Measurements from ENCODE around the gene SIGLEC1. TPM values are rescaled to one million over a fixed set of nuclear protein-coding genes. Genes with fewer than 3 reads are reported as not detected.

The SIGLEC1 gene
- total RNA-seq, 1 experiment from 2014 or later = 0.17 TPM

GRCh38 chr20:3720626-3721025, 8.2 kb upstream of the SIGLEC1 start:
- DNase-seq (ENCODE audit: low read depth, low spot score) = no peak
- CTCF ChIA-PET = interaction anchor here (2.1 kb wide), 1 partner anchor 10 kb away, joined by 8 read pairs; no protein-coding TSS in a partner anchor
- POLR2A ChIA-PET = no interaction called here

More at GRCh38 chr20:3720626-3721025, 8.2 kb upstream of the SIGLEC1 start:
- Histone ChIP-seq H3K79me2 (ENCODE audit: insufficient read depth, low read length) (no peaks in the 10 kb centered on the region), H4K20me1 (ENCODE audit: insufficient read depth) (no peaks in the 10 kb centered on the region), H3K9ac (ENCODE audit: low read length) (no peak overlapping the region), H3K9me3 (ENCODE audit: control insufficient read depth in 1 of 2, insufficient read depth in 1 of 2, low read depth in 1 of 2, low read length in 2 of 2) (no peaks in the 10 kb centered on the region), H3K27me3 (ENCODE audit: insufficient read depth, low read length) (peaks cover 7% of the 10 kb centered on the region), H3K4me2 (ENCODE audit: low read length) (no peak overlapping the region), H2AFZ (ENCODE audit: low read depth, low read length, poor library complexity, severe bottlenecking) (no peak overlapping the region), H3K9me2 (ENCODE audit: insufficient read depth) (no peaks in the 10 kb centered on the region), H3K36me3 (ENCODE audit: control insufficient read depth in 1 of 2, insufficient read depth in 2 of 2, low read length in 2 of 2) (no peaks in the 10 kb centered on the region), H3K4me3 (replicated peaks in 1 of 2; ENCODE audit: low read depth in 1 of 2, low read length in 2 of 2) (no peak overlapping the region), H3K27ac (ENCODE audit: low read depth, low read length) (no peak overlapping the region), H3K4me1 (ENCODE audit: control insufficient read depth in 1 of 2, insufficient read depth in 2 of 2, low read length in 2 of 2) (0 out of 4 replicates have a peak, but pooled peaks cover 0 to 4% of the 10 kb centered on the region in 2 experiments)
- no peak for TF ChIP-seq ZFX (IDR thresholded peaks at IDR 0.05)
- no peak for TF ChIP-seq EZH2phosphoT487 (IDR thresholded peaks at IDR 0.05; ENCODE audit: borderline replicate concordance)
- TF ChIP-seq SP1 (IDR thresholded peaks at IDR 0.05; ENCODE audit: low read depth) = no peak
- no peak for TF ChIP-seq SIN3A (IDR thresholded peaks at IDR 0.05; ENCODE audit: low read depth)
- TF ChIP-seq YY1 (IDR thresholded peaks at IDR 0.05; ENCODE audit: extremely low read depth, insufficient replicate concordance, low read depth, low read length) = no peak
- no peak for TF ChIP-seq EZH2 (IDR thresholded peaks at IDR 0.05)
- no peak for TF ChIP-seq ZNF274 (IDR thresholded peaks at IDR 0.05; ENCODE audit: low read depth, low read length)
- TF ChIP-seq ZBTB33 (IDR thresholded peaks at IDR 0.05; ENCODE audit: extremely low read depth, insufficient replicate concordance, low read length) = no peak
- no peak for TF ChIP-seq EGR1 (IDR thresholded peaks at IDR 0.05; ENCODE audit: low read depth)
- TF ChIP-seq FOSL1 (IDR thresholded peaks at IDR 0.05; ENCODE audit: low read depth) = no peak
- TF ChIP-seq CTCF (IDR thresholded peaks at IDR 0.05 in 2 of 3, conservative IDR thresholded peaks at IDR 0.05 in 1 of 3; ENCODE audit: borderline replicate concordance in 1 of 3, insufficient read depth in 1 of 3, low read depth in 2 of 3, low read length in 2 of 3) = no peak
- no peak for TF ChIP-seq POLR2AphosphoS5 (IDR thresholded peaks at IDR 0.05; ENCODE audit: low read depth, low read length)
- BruUV-seq (replicated peaks) = no TSS peak
- ATAC-seq = no peak
- RAD21 ChIA-PET (ENCODE audit: low non-redundant PET in 1 of 2, low total read pairs in 2 of 2, uncharacterized antibody in 2 of 2, unreplicated experiment in 2 of 2) = no interaction called here
- intact Hi-C loops (cut with micrococcal nuclease) = no loop called here
